BE2C (cell line): ENCODE measurements around the gene DEPDC5.

Experiments
- DNase-seq: peaks from one replicate; pipeline ENCODE4 v3.0.0-alpha.2; 2020
- H3K27me3 ChIP-seq: fragments of 250-450 bp; sonication (Bioruptor Pico); 2 replicates; pipeline ENCODE4 v1.5.1; 2020; ENCODE audit warnings: mild to moderate bottlenecking
- H3K36me3 ChIP-seq: fragments of 250-450 bp; sonication (Bioruptor Pico); 2 replicates; pipeline ENCODE4 v1.5.1; 2020; ENCODE audit warnings: mild to moderate bottlenecking
- H3K4me1 ChIP-seq: fragments of 250-450 bp; sonication (Bioruptor Pico); 2 replicates; pipeline ENCODE4 v1.5.1; 2020
- H3K4me3 ChIP-seq: 2 replicates; pipeline ENCODE4 v1.5.1; 2011; ENCODE audit warnings: low read depth, low read length
- H3K9me3 ChIP-seq: fragments of 250-450 bp; sonication (Bioruptor Pico); 2 replicates; pipeline ENCODE4 v1.5.1; 2020
- CTCF ChIP-seq: IDR thresholded peaks from 2 replicates; pipeline ENCODE4 v1.5.1; 2012; ENCODE audit warnings: mild to moderate bottlenecking, low read depth, low read length

The DEPDC5 gene

GRCh38 chr22:31857247-31857646 lies 103.4 kb downstream of the DEPDC5 start:
- no peaks in the 10 kb centered on the region for H3K27me3 ChIP-seq
- no peak for TF ChIP-seq CTCF
- peaks cover 8% of the 10 kb centered on the region; the same call in 1 of the 2 replicates for H3K36me3 ChIP-seq
- no peak overlapping the region for H3K4me3 ChIP-seq
- peak; percentile 21 for DNase-seq
- H3K4me1 ChIP-seq, result no peaks in the 10 kb centered on the region; the same call in 1 of the 2 replicates
- H3K9me3 ChIP-seq, result no peaks in the 10 kb centered on the region

GRCh38 chr22:31861226-31861840 lies 107.5 kb downstream of the DEPDC5 start:
- Histone ChIP-seq H3K36me3 (peaks cover 5% of the 10 kb centered on the region; the same call in 1 of the 2 replicates), H3K4me1 (no peaks in the 10 kb centered on the region; the same call in 1 of the 2 replicates), H3K9me3 (no peaks in the 10 kb centered on the region), H3K27me3 (no peaks in the 10 kb centered on the region), H3K4me3 (no peak overlapping the region)
- DNase-seq, result no peak
- no peak for TF ChIP-seq CTCF

GRCh38 chr22:31866918-31867317 lies 113.1 kb downstream of the DEPDC5 start:
- DNase-seq, result no peak
- Histone ChIP-seq H3K36me3 (no peaks in the 10 kb centered on the region), H3K9me3 (no peaks in the 10 kb centered on the region), H3K4me1 (no peaks in the 10 kb centered on the region), H3K4me3 (no peak overlapping the region), H3K27me3 (no peaks in the 10 kb centered on the region)
- TF ChIP-seq CTCF, result no peak

- Histone ChIP-seq H3K4me1 (no peaks in the 10 kb centered on the region), H3K27me3 (no peaks in the 10 kb centered on the region), H3K9me3 (no peaks in the 10 kb centered on the region), H3K4me3 (no peak overlapping the region), H3K36me3 (no peaks in the 10 kb centered on the region)
- TF ChIP-seq CTCF, result no peak
- DNase-seq, result no peak
These were observed 113.8 kb downstream of the DEPDC5 start for GRCh38 chr22:31867386-31868153.

GRCh38 chr22:31869739-31870138 lies 115.9 kb downstream of the DEPDC5 start:
- H3K9me3 ChIP-seq, result no peaks in the 10 kb centered on the region
- no peaks in the 10 kb centered on the region for H3K27me3 ChIP-seq
- no peaks in the 10 kb centered on the region for H3K4me1 ChIP-seq
- DNase-seq, result no peak
- no peak overlapping the region for H3K4me3 ChIP-seq
- H3K36me3 ChIP-seq, result 0 out of 2 replicates have a peak, but pooled peaks cover 2% of the 10 kb centered on the region
- no peak for TF ChIP-seq CTCF

GRCh38 chr22:31870890-31871289 lies 117.1 kb downstream of the DEPDC5 start:
- H3K9me3 ChIP-seq, result no peaks in the 10 kb centered on the region
- H3K4me1 ChIP-seq, result no peaks in the 10 kb centered on the region
- H3K4me3 ChIP-seq, result no peak overlapping the region
- no peak for TF ChIP-seq CTCF
- no peak for DNase-seq
- 0 out of 2 replicates have a peak, but pooled peaks cover 2% of the 10 kb centered on the region for H3K36me3 ChIP-seq
- no peaks in the 10 kb centered on the region for H3K27me3 ChIP-seq
